ENCODE results near the gene JCHAIN.

JCHAIN gene

DNA sequence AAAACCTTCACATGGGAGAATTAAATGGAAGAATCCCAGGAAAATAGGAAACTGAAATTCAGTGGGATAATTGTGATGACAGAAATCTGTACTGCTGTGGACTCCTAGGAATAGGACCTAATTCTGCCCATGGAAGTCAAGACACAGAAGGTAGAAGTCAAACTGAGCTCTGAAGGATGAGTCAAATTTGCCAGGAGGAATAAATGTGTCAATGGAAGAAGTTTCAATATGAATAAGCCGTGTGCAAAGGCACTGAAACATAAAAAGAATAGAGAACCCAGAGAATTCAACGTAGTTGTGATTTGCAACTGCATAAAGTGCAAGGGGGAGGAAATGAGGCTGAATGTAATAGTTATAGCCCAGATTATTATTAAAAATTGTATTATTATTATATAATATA is 26.1 kb downstream of the JCHAIN start:
- DNase-seq (ENCODE audit: low read depth in 1 of 2, low spot score in 1 of 2), result no peak

DNA sequence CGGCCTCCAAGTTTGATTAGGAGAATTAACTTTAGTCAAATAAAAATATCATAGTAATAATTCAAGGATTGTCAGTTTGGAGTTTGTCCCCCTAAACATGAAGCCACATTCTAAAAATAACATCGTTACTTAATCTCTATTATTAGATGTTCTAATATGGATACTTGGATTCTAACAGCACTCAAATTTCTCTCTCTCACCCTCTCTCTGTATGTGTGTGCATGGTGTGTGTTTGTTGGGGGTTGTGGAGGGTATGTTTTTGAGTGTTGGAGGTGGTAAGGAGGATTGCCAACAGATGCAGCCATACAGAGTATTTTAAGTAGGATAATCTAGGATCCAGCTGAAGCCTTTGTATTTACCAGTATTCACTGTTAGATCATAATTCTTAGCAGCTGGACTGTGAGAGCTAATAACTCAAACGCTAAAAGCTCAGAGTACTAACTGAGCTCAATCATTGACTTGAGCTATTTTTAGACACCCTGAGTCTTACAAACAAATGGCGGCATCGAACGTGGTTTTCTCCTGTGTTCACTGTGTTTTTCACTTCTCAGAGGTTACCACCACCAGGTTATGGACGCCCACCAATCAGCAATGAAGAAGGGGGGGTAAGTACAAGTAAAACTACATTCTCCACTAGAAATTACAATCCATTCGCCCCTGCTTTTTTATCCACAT is 28.9 kb downstream of the JCHAIN start:
- DNase-seq (ENCODE audit: low read depth in 1 of 2, low spot score in 1 of 2), result no peak

DNA sequence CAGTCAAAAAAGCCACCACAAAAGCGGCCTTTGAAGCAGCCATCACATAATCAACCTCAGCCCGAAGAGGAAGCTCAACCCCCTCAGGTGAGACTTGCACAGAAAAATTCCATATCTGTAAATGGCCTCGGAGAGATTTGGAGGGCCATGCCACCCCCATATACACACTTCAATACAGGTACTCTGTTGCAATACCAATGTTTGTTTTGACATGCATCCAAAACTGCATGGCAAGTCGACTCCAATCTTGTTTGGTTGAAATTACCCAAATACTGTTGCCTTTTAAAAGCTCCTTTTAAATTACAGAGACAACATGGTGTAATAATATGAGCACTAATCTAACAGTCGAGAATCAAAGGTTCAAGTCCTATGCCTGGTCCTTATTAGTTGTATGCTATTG is 31.8 kb downstream of the JCHAIN start:
- no peak for DNase-seq (ENCODE audit: low read depth in 1 of 2, low spot score in 1 of 2)

DNA sequence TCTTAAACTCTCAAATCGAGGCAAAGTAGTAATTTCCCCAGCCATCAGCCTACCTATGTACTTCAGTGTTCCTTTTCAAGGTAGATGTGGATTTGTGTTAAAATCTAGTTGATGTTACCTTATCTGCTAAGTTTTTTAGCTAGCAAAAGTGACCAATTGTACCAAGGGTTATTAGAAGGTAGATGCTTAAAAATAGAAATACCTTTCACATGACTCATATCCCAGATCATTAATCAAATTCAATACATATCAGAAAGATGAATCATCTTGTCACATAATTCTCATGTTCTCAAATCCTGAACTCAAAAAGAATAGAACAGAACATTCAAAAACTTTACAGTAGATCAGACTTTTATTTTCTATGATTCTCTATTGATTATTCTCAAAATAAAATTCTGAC is 34.3 kb downstream of the JCHAIN start:
- no peak for DNase-seq (ENCODE audit: low read depth in 1 of 2, low spot score in 1 of 2)

DNA sequence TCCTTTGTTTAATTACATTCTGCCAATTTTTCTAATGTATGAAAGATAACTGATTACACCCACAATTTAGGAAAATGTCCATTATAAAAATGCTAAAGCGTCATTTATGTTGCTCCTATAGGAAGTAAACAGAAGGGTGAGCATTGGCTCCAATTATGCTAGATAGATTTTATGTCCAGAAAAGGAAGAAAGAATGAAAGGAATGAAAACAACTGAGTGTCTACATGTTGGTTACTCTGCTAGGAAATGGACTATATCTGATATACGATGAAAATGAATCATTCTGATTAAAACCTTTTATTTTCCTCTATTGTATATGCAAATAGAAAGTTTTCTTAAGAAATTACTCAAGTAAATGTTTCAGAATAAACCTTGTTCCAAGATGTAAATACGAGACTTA is 36.1 kb downstream of the JCHAIN start:
- no peak for DNase-seq (ENCODE audit: low read depth in 1 of 2, low spot score in 1 of 2)

DNA sequence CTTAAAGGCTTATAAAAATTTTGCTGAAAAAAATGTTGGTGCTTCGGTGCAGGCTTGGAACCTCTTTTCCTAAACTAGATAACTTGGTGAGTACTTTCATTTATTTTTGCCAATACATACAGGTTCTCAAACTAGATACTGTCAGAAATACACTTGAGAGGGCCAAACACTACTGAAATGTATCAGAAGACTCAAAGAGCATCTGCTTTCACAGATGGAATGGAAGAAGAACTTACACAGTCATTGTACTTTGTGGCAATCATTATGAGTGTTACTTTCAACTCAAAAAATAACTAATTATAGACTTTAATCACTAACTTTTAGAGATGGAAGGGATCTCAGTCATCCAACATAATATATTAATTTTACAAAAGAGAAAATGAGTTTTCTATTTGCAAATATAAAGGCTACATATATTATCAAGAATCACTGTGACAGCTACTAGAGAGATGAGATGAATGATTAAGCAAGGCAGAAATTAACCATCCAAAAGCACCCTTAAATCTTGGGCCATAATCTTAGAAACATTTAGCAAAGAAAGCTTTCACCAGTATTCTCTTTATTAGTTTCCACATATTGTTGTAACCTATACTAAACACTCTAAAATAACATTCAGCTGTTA is 36.7 kb downstream of the JCHAIN start:
- no peak for DNase-seq (ENCODE audit: low read depth in 1 of 2, low spot score in 1 of 2)

DNA sequence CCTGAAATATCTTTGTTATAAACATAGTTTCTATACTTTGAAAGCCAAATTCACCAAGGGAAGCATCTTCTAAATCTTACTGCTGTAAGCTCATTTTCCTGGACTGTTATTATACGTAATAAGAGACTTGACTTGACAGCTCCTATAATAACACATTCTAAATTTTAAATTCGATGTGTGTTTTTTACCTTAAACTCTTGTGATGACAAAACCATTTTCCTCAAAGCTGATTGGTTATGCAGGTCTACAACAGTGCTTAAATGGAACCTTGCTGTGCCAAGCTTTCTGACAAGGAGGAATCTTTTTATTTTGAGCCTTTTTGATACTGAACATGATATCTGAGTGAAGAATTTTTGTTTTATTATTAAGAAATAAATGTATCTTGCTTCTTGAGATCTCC is 37.9 kb downstream of the JCHAIN start, which contains the start of gene ENAM:
Gene ENAM, plus strand, starts transcription at position 301 of the 400 bp plus-strand sequence. CDS start 757 bp downstream, outside the sequence.
- DNase-seq (ENCODE audit: low read depth in 1 of 2, low spot score in 1 of 2), result no peak

DNA sequence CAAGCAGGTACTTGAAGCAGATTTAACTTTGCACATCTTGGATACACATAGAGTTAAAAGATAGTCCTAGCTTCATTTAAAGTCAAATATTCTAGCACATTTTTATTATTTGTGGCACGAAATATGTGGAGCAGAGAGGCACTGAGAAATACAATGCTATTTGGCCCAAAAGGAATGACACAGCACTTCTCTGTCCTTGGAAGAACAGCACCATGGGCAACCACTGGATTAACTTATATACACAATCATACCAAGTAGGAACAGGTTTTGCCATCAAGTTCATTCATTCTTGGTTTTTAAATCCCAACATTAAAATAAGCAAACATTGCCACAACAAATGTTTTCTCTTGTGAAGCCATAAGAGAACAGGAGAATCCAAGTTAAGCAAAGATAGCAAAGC is 38.7 kb downstream of the JCHAIN start:
- DNase-seq (ENCODE audit: low read depth in 1 of 2, low spot score in 1 of 2), result no peak

DNA sequence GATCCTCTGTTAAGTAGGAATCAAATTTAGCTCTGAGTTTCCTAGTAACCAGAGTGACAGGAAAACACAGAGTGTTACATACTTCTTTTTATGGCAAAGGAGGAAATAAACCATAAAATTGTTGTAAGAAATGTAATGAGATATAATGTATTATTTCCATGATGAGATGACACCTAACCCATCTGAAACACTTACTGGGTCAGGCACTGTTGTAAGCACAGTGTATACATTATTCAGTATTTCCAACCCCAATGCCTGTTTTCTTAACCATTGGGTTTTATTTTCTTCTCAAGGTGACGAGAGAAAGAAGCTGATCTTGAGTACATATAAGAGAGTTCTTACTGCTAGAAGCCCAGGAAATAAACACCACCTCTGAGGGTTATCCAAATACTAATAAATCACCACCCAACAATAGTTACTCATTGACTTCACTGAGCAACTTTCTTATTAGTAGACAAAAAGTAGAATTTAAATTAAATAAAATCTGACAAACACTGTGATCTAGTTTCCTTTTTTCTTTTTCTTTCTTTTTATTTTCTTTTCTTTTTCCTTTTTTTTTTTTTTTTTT is 42.0 kb downstream of the JCHAIN start:
- DNase-seq (ENCODE audit: low read depth in 1 of 2, low spot score in 1 of 2), result no peak

DNA sequence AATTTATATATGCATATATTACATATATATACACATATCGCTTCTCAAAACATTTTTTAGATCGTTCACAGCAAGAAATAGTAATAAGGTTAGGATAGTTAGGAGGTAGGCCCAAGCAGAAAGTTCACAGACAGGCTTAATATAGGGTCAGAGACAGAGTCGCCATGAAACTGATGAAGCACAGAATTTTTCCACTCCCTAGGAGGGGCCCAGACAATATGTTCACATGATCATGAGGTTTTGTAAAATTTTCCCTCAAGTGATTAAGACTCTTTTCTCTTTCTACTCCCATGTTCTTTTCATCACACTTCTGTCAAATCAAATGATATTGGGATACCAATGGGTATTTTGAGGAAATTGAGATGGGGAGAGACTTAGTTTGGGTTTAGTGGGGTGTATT is 43.0 kb downstream of the JCHAIN start:
- no peak for DNase-seq (ENCODE audit: low read depth in 1 of 2, low spot score in 1 of 2)

DNA sequence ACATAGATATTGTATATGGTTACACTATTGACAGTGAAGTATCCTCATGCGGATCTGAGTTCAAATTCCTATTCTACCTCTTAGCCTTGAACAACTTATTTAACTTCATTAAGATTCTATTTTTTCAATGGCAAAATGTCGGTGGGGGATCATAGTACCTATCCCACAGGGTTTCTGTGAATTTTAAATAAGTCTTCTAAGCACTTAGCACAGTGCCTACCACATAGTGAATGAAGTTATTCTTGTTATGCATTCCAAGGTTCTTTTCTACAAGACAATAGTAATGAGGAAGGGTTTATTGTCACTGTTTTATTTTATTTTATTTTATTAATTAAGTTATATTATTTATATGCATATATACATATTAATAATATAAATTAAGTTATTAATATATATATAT is 46.5 kb downstream of the JCHAIN start:
- DNase-seq (ENCODE audit: low read depth in 1 of 2, low spot score in 1 of 2), result no peak

DNA sequence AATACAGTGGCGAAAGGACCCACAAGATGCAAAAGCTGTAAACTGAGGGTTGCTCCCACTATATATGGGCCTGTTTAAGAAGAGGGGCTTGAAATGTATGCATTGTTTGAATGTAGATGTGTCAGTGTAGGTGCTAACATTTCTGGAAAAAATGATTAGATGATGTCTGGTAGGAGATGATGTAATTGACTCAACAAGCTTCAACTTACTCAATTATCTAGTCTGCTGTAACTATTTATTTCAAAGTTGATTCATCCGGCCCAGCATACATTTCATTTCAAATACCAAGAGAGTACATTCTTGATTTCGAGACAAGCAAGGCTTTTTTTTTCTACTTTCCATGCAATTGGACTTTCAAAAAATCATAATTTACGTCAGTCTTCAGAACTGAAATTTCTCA is 47.0 kb downstream of the JCHAIN start:
- DNase-seq (ENCODE audit: low read depth in 1 of 2, low spot score in 1 of 2), result no peak

DNA sequence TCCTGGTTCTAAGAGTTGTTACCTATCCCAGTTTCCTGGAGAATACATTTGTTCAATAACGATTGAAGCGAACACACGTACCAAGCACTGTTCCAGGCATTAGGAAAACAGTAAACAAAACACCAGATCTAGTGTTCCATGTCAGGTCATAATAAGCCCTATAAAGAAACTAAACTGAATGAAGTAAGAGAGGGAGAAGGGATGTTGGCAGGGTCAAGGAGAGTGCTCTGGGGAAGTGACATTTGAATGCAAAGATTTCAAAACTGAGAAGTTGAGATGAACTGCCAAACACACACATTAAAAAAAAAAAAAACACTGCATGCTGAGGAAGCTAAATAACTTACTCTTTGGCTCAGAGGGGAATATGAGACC is 52.1 kb downstream of the JCHAIN start:
- no peak for DNase-seq (ENCODE audit: low read depth in 1 of 2, low spot score in 1 of 2)

DNA sequence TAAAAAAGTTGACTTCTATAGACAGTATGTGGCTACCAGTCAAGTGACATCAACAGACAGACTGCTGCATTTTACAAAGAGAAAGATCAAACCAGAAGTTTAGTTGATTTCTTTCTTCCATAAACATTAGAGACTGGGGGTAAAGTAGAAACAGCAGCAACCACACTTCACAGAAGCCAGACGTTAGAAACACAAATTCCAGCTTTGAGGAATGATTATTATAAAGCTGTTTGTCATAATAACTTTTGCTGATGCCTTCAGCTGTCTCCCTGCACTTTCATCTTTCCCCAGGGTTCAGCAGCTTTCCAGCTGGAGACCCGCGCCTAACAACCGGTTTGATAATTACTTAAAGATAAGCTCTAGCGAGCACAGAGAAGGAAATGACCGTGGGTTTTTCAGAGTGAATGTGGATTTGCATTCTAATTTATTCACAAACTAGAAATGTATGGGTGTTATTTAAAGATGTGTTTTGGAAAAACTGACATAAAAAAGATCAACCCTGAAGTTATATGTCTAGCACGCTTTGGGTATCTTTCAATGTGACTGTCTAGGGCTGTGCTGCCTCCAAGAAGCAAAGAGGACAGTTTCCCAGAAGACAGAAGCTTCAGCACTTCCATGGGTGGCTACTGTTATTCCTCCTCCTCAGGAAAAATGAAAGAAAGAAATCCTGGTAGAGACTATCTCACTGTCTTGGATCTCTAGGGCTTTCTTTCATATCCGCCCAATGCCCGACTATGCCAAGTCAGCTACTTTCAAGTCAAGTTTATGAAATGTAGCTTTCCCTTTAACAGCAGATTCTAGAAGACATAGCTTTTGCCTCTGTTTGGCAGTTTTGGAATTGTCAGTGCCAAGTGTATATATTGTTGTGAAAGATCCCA is 52.8 kb downstream of the JCHAIN start:
- no peak for DNase-seq (ENCODE audit: low read depth in 1 of 2, low spot score in 1 of 2)

DNA sequence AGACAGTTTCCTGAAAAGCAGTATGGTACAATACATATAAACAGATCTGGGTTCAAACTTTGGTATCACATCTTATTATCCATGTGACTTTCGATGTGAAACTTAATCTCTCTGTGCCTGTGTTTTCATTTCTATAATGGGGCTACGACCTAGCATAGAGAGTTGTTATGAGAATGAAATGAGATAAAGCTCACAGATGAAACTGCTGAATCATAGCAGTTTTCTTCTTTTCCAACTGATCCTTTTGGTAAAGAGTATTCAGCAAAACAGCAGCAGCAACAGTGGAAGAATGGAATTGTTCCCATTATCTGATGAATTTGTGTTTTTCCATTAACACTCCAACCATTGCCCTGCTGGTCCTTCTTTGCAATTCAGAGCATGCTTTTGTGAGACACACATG is 58.0 kb downstream of the JCHAIN start:
- no peak for DNase-seq (ENCODE audit: low read depth in 1 of 2, low spot score in 1 of 2)

DNA sequence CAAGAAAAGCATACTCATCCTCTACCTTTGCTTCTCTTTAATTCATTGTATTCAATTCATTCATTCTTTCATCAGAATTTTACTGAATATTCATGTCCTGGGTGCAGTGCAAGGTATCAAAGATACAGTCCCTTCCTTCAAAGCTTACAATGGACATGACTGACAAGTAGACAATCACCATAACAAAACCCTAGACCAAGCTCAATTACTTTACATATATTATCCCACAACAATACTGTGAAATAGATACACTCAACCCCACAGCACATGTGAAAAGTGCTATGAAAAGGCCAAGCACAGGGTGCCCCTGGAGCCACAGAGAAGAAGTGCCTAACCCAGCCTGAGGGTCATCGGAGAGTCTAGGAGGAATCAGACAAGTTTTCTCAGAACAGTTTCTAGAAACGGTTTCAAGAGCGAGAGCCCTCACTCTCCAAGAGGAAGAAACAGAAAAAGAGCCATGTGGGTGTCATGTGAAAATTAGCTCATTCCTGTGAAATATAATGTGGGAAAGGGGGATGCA is 58.9 kb downstream of the JCHAIN start:
- no peak for DNase-seq (ENCODE audit: low read depth in 1 of 2, low spot score in 1 of 2)

DNA sequence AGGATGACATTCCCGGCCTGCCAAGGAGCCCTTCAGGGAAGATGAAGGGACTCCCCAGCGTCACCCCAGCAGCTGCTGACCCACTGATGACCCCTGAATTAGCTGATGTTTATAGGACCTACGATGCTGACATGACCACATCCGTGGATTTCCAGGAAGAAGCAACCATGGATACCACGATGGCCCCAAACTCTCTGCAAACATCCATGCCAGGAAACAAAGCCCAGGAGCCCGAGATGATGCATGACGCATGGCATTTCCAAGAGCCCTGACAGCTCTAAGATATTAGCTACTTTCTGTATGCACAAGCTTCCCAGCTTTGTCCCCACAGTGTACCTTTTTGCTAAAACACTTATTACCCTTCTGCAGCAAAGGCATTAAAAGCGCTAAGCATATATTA is 59.8 kb downstream of the JCHAIN start:
- DNase-seq (ENCODE audit: low read depth in 1 of 2, low spot score in 1 of 2), result no peak

All from activated T-helper 1 cell treated with anti-CD3 and anti-CD28 coated beads, Interleukin-2, amount 50 U/mL, for 16 hours (primary cell).